Adrenal gland (tissue), 12 donors: ENCODE data around the gene CALN1. TPM values are rescaled to one million over a fixed set of nuclear protein-coding genes. Genes with fewer than 3 reads are reported as not detected.
"Not testable (repeated sequence)": the region's sequence is repeated elsewhere in the genome, so short reads cannot be mapped to it uniquely, and the experiment has no call there.

ENCODE experiments used
- DNase-seq, 7 donors: peaks; one replicate each; pipeline ENCODE4 v3.0.0-alpha.2; 2019 to 2020
- H3K27ac ChIP-seq, 5 donors: fragments of 200-600 bp; sonication (generic) in 4 of 5; 1 replicate in 3 of 5; 2 replicates in 2 of 5; pipeline versions ENCODE4 v1.5.1 to v1.8.0; 2016 to 2020; ENCODE audit warnings: mild to moderate bottlenecking in 1 of 5
- H3K27me3 ChIP-seq: fragments of 200-600 bp; 2 replicates; pipeline ENCODE4 v1.8.0; 2021
- H3K36me3 ChIP-seq, 2 donors: fragments of 200-600 bp; replicated peaks in 1 of 2; 1 replicate in 1 of 2; 2 replicates in 1 of 2; pipeline versions ENCODE4 v1.5.1 to v1.8.0; 2018 to 2022
- H3K4me1 ChIP-seq, 2 donors: fragments of 200-600 bp; replicated peaks in 1 of 2; 1 replicate in 1 of 2; 2 replicates in 1 of 2; pipeline versions ENCODE4 v1.5.1 to v1.8.0; 2018 to 2021
- H3K4me3 ChIP-seq, 4 donors: fragments of 200-600 bp; sonication (generic) in 3 of 4; one replicate each; pipeline ENCODE4 v1.5.1; 2016 to 2018
- H3K9me3 ChIP-seq, 3 donors: fragments of 200-600 bp; sonication (generic) in 1 of 3; replicated peaks in 1 of 3; 1 replicate in 2 of 3; 2 replicates in 1 of 3; pipeline versions ENCODE4 v1.5.1 to v1.8.0; 2016 to 2021
- CTCF ChIP-seq, 6 experiments: fragments of 450-650 bp in 4 of 6; fragments of 200-600 bp in 2 of 6; sonication (generic) in 1 of 6; IDR thresholded peaks; 1 replicate in 5 of 6; 2 replicates in 1 of 6; pipeline versions ENCODE4 v1.5.1 to v1.8.0; 2016 to 2021; ENCODE audit warnings: antibody characterized with exemption in 6 of 6, mild to moderate bottlenecking in 2 of 6, moderate library complexity in 1 of 6
- POLR2A ChIP-seq, 2 donors: fragments of 450-650 bp; IDR thresholded peaks; one replicate each; pipeline ENCODE4 v1.6.1; 2017; ENCODE audit warnings: antibody characterized with exemption in 2 of 2, mild to moderate bottlenecking in 2 of 2, moderate library complexity in 1 of 2
- WGBS, 4 donors: extraction: QIAGEN DNeasy Blood & Tissue Kit in 2 of 4; methylation state at CpG; one replicate each; pipeline versions ENCODE4 v1.1.5 to v1.1.7; 2013 to 2017; 5-methylcytosine and 5-hydroxymethylcytosine counted together
- intact Hi-C, 2 donors: fragments of 100-400 bp; cut with DNase I; formaldehyde crosslinking; loops; one replicate each; pipeline versions ENCODE4 v1.14.1 to v1.15.0; 2022 to 2023
- polyA plus RNA-seq, 3 donors: library from polyadenylated mRNA; stranded (reverse); fragments of 200-250 nt in 2 of 3; fragments of 350-450 nt in 1 of 3; fragmentation: Illumina TruSeq in 1 of 3; extraction: RNeasy Lipid Tissue Mini Kit (QIAGEN cat#74804) in 1 of 3; gene quantifications; one replicate each; pipeline ENCODE4 v1.2.3, GENCODE V29; 2013 to 2014
- total RNA-seq, 9 donors: library from RNA; depleted of rRNA in 4 of 9; stranded (reverse); fragments of >200 nt in 4 of 9; fragments of 120-200 nt in 1 of 9; fragmentation: NEBNext Ultra II Directional in 1 of 9; extraction: Animal tissue kit (Norgen Biotek cat#: 25700) in 1 of 9; gene quantifications; one replicate each; pipeline versions ENCODE4 v1.1.0 to v1.2.4, GENCODE V29; 2013 to 2023
- donor health status: healthy with polysubstance abuse.
- donor health status: Bipolar disorder and iron deficiency.
- donor health status: DM: yes; HTN: yes; CAD: no.
- donor health status: DM: no; HTN: no; CAD: no.
- donor health status: DM: no; HTN: no; CAD: no.
- donor health status: DM: yes; HTN: yes; CAD: no.

Gene CALN1
- total and polyA plus RNA-seq, 12 donors = 4.3 to 51.5 (median 15.2) TPM

- H3K36me3 ChIP-seq = no peaks in the 10 kb centered on the region
- no peak overlapping the region for H3K4me3 ChIP-seq
- no peaks in the 10 kb centered on the region for H3K9me3 ChIP-seq
- H3K27ac ChIP-seq = no peak overlapping the region
- 87 to 94% (median 90%) methylated on average over 7 of the region's 7 CpGs for WGBS, 4 donors
- H3K27me3 ChIP-seq = no peaks in the 10 kb centered on the region
- H3K4me1 ChIP-seq = no peaks in the 10 kb centered on the region
- TF ChIP-seq CTCF (IDR thresholded peaks at IDR 0.05) (no peak), POLR2A (IDR thresholded peaks at IDR 0.05) (no peak)
- DNase-seq = no peak
- intact Hi-C loops = no loop called here
Measured at GRCh38 chr7:71933426-71933825, 478.7 kb downstream of the CALN1 start.

GRCh38 chr7:71925663-71926062 lies 486.5 kb downstream of the CALN1 start:
- no peaks in the 10 kb centered on the region for H3K27me3 ChIP-seq
- no peaks in the 10 kb centered on the region for H3K4me1 ChIP-seq
- no peak for TF ChIP-seq CTCF (IDR thresholded peaks at IDR 0.05)
- no peak for TF ChIP-seq POLR2A (IDR thresholded peaks at IDR 0.05)
- no peak for DNase-seq
- H3K4me3 ChIP-seq = no peak overlapping the region
- no peaks in the 10 kb centered on the region for H3K36me3 ChIP-seq
- H3K9me3 ChIP-seq = peaks cover 0 to 6% (median 0%) of the 10 kb centered on the region in 3 donors
- 59 to 82% (median 74%) methylated on average over 4 to 7 of the region's 7 CpGs for WGBS, 4 donors
- intact Hi-C loops = no loop called here
- no peak overlapping the region for H3K27ac ChIP-seq

- H3K4me1 ChIP-seq, intact Hi-C loops, H3K27me3 ChIP-seq, H3K36me3 ChIP-seq, H3K9me3 ChIP-seq, H3K27ac ChIP-seq, H3K4me3 ChIP-seq, DNase-seq: not testable (repeated sequence)
- WGBS, 4 donors = 79 to 93% (median 90%) methylated on average over 4 of the region's 4 CpGs
Measured at GRCh38 chr7:71914204-71914603, 497.9 kb downstream of the CALN1 start.

GRCh38 chr7:71912476-71912875 lies 499.7 kb downstream of the CALN1 start:
- Histone ChIP-seq H3K36me3 (no peaks in the 10 kb centered on the region), H3K9me3 (no peaks in the 10 kb centered on the region), H3K4me1 (no peaks in the 10 kb centered on the region), H3K4me3 (no peak overlapping the region), H3K27me3 (no peaks in the 10 kb centered on the region), H3K27ac (no peak overlapping the region)
- 59 to 68% (median 62%) methylated on average over 4 of the region's 4 CpGs for WGBS, 4 donors
- no peak for DNase-seq
- no peak for TF ChIP-seq POLR2A (IDR thresholded peaks at IDR 0.05)
- TF ChIP-seq CTCF (IDR thresholded peaks at IDR 0.05) = no peak
- intact Hi-C loops = no loop called here

GRCh38 chr7:71911051-71911450 lies 501.1 kb downstream of the CALN1 start:
- intact Hi-C loops = no loop called here
- Histone ChIP-seq H3K27me3 (no peaks in the 10 kb centered on the region), H3K36me3 (no peaks in the 10 kb centered on the region), H3K27ac (no peak overlapping the region), H3K4me1 (no peaks in the 10 kb centered on the region), H3K4me3 (no peak overlapping the region), H3K9me3 (no peaks in the 10 kb centered on the region)
- no peak for TF ChIP-seq POLR2A (IDR thresholded peaks at IDR 0.05)
- TF ChIP-seq CTCF (IDR thresholded peaks at IDR 0.05) = no peak
- no peak for DNase-seq
- WGBS, 4 donors = 83 to 89% (median 86%) methylated on average over 5 of the region's 5 CpGs
